ENCODE results near the gene BHLHE23.

BHLHE23 gene

GRCh38 chr20:63021356-63022321, 14.9 kb upstream of the BHLHE23 start:
- no peak for TF ChIP-seq TCF12 (IDR thresholded peaks at IDR 0.05; ENCODE audit: low read depth)
- no peak for TF ChIP-seq CREB1 (IDR thresholded peaks at IDR 0.05; ENCODE audit: low read depth)
- no peak for TF ChIP-seq NFIC (IDR thresholded peaks at IDR 0.05)
- TF ChIP-seq EGR1 (IDR thresholded peaks at IDR 0.05): no peak
- TF ChIP-seq REST (IDR thresholded peaks at IDR 0.05; ENCODE audit: low read depth): no peak
- TF ChIP-seq YY1 (IDR thresholded peaks at IDR 0.05; ENCODE audit: low read depth): no peak
- TF ChIP-seq RAD21 (IDR thresholded peaks at IDR 0.05; ENCODE audit: low read depth): no peak

GRCh38 chr20:63020681-63021080, 13.9 kb upstream of the BHLHE23 start:
- TF ChIP-seq EP300 (IDR thresholded peaks at IDR 0.05; ENCODE audit: borderline replicate concordance): no peak

DNA sequence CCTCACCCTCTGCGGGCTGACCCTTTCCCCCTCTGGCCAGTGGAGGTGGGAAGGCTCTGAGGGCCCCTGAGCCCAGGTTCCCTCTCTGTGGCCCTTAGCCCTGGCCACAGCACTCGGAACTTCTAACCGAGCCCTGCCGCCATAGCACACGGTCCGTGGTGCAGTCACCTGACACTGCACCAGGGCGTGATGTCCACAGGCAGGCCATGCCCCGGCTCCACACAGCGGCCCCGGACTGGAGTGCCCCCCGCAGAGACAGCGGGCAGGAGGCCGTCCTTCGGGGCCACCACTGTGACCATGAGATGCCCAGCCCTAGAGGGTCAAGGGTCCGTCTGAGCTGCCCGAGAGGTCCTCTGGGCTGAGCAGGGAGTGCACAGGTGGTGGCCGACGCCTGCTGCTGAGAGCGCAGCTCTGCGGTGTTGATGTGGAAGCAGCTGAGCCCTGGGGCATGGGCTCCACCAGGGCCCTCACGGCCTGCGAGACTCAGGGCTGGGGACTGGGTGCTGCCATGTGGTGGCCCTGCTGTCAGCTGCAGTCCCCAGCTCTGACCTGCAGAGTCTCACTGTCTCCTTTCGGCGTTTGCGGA, 11.2 kb upstream of the BHLHE23 start:
- TF ChIP-seq REST (IDR thresholded peaks at IDR 0.05; ENCODE audit: low read depth) (no peak), EP300 (IDR thresholded peaks at IDR 0.05; ENCODE audit: borderline replicate concordance) (no peak), NFIC (IDR thresholded peaks at IDR 0.05) (no peak), TCF12 (IDR thresholded peaks at IDR 0.05; ENCODE audit: low read depth) (no peak), FOXM1 (IDR thresholded peaks at IDR 0.05; ENCODE audit: borderline replicate concordance, low read depth) (no peak), EGR1 (IDR thresholded peaks at IDR 0.05) (no peak), ZBTB7A (IDR thresholded peaks at IDR 0.05; ENCODE audit: low read depth) (no peak), RAD21 (IDR thresholded peaks at IDR 0.05; ENCODE audit: low read depth) (no peak), YY1 (IDR thresholded peaks at IDR 0.05; ENCODE audit: low read depth) (no peak), CEBPB (IDR thresholded peaks at IDR 0.05) (no peak), CREB1 (IDR thresholded peaks at IDR 0.05; ENCODE audit: low read depth) (no peak), TEAD4 (IDR thresholded peaks at IDR 0.05) (no peak), USF1 (IDR thresholded peaks at IDR 0.05) (no peak), TAF1 (IDR thresholded peaks at IDR 0.05; ENCODE audit: low read depth) (no peak)
- TF ChIP-seq, protein P1, sequence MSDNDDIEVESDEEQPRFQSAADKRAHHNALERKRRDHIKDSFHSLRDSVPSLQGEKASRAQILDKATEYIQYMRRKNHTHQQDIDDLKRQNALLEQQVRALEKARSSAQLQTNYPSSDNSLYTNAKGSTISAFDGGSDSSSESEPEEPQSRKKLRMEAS (IDR thresholded peaks at IDR 0.05): no peak

DNA sequence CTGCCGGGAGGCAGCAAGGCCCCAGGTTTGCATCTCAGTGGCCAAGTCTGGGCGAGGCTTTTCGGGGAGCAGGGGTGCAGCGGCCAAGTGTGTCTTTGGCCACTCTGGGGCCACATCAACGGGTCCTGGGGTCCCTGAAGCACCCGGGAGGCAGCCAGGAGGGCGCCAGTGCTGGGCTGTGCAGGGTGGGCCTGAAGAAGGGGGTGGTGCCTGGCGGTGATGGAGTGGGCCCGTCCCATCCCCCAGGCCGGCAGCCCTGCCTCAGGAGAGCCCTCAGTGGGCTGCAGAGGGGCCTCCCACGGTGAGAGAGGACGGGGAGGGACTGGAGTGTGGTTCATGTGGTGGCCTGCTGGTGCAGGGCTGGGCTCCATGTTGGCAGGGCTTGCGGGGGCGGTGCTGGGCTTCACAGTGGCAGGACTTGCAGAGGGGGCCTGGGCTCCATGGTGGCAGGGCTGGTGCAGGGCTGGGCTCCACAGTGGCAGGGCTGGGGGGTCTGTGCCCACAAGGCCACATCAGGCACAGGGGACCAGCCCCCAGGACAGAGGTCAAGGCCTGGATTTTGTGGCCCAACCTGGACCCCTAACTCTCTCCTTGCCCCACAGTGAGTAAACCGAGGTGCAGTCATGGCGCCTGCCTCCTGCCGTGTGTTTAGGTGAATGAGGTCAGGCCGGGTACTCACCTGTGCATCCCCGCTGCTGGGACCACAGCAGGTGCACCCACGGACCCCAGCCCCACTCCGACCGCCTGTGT, 10.5 kb upstream of the BHLHE23 start:
- no peak for TF ChIP-seq NFIC (IDR thresholded peaks at IDR 0.05)
- TF ChIP-seq TAF1 (IDR thresholded peaks at IDR 0.05; ENCODE audit: low read depth): no peak
- TF ChIP-seq RAD21 (IDR thresholded peaks at IDR 0.05; ENCODE audit: low read depth): no peak
- TF ChIP-seq, protein P1 (IDR thresholded peaks at IDR 0.05): no peak
- no peak for TF ChIP-seq YY1 (IDR thresholded peaks at IDR 0.05; ENCODE audit: low read depth)
- TF ChIP-seq USF1 (IDR thresholded peaks at IDR 0.05): no peak
- no peak for TF ChIP-seq REST (IDR thresholded peaks at IDR 0.05; ENCODE audit: low read depth)
- TF ChIP-seq CEBPB (IDR thresholded peaks at IDR 0.05): no peak
- TF ChIP-seq TCF12 (IDR thresholded peaks at IDR 0.05; ENCODE audit: low read depth): no peak
- no peak for TF ChIP-seq TEAD4 (IDR thresholded peaks at IDR 0.05)
- TF ChIP-seq EGR1 (IDR thresholded peaks at IDR 0.05): no peak
- no peak for TF ChIP-seq ZBTB7A (IDR thresholded peaks at IDR 0.05; ENCODE audit: low read depth)
- no peak for TF ChIP-seq FOXM1 (IDR thresholded peaks at IDR 0.05; ENCODE audit: borderline replicate concordance, low read depth)
- TF ChIP-seq CREB1 (IDR thresholded peaks at IDR 0.05; ENCODE audit: low read depth): no peak
- no peak for TF ChIP-seq EP300 (IDR thresholded peaks at IDR 0.05; ENCODE audit: borderline replicate concordance)
